Gastrocnemius medialis (tissue), 4 donors: ENCODE measurements around the gene C22orf23. TPM values are rescaled to one million over a fixed set of nuclear protein-coding genes. Genes with fewer than 3 reads are reported as not detected.

Source experiments
- ATAC-seq, 2 donors: fragments of 150-250 bp; one replicate each; pipeline ENCODE4 v1.9.1; 2016
- DNase-seq, 2 donors: peaks; one replicate each; pipeline ENCODE4 v3.0.0-alpha.2; 2019
- H3K27ac ChIP-seq, 4 donors: fragments of 200-600 bp; sonication (generic); 1 replicate in 1 of 4; 2 replicates in 3 of 4; pipeline ENCODE4 v1.5.1; 2016 to 2018; ENCODE audit warnings: mild to moderate bottlenecking in 2 of 4, moderate library complexity in 1 of 4
- H3K27me3 ChIP-seq, 3 donors: fragments of 200-600 bp; sonication (generic) in 2 of 3; 1 replicate in 1 of 3; 2 replicates in 2 of 3; pipeline versions ENCODE4 v1.5.1 to v1.6.0; 2016 to 2019; ENCODE audit warnings: mild to moderate bottlenecking in 1 of 3, moderate library complexity in 1 of 3
- H3K36me3 ChIP-seq, 2 donors: fragments of 200-600 bp; sonication (generic) in 1 of 2; one replicate each; pipeline ENCODE4 v1.5.1; 2017 to 2018
- H3K4me1 ChIP-seq, 2 donors: fragments of 200-600 bp; sonication (generic) in 1 of 2; one replicate each; pipeline ENCODE4 v1.5.1; 2016 to 2017; ENCODE audit warnings: mild to moderate bottlenecking in 2 of 2
- H3K4me3 ChIP-seq, 4 donors: fragments of 200-600 bp; sonication (generic) in 3 of 4; 1 replicate in 1 of 4; 2 replicates in 3 of 4; pipeline ENCODE4 v1.5.1; 2016 to 2019; ENCODE audit warnings: mild to moderate bottlenecking in 2 of 4
- H3K9me3 ChIP-seq, 3 donors: fragments of 200-600 bp; sonication (generic) in 2 of 3; 1 replicate in 1 of 3; 2 replicates in 2 of 3; pipeline ENCODE4 v1.5.1; 2016 to 2019
- POLR2A ChIP-seq, 2 donors: fragments of 450-650 bp; IDR thresholded peaks; one replicate each; pipeline ENCODE4 v1.6.1; 2017; ENCODE audit warnings: antibody characterized with exemption in 2 of 2, mild to moderate bottlenecking in 2 of 2, moderate library complexity in 2 of 2
- in situ Hi-C, 4 donors: fragments of 200-750 bp; cut with MboI; loops; one replicate each; pipeline versions ENCODE4 v1.15.0 to v1.8.0; 2017; ENCODE audit warnings: low sequenced_read_pairs in 4 of 4
- intact Hi-C: fragments of 100-400 bp; cut with DNase I; formaldehyde crosslinking; loops from one replicate; pipeline ENCODE4 v1.15.1; 2023; ENCODE audit warnings: low total_unique reads
- total RNA-seq, 4 donors: library from RNA; depleted of rRNA; stranded (reverse); fragments of >200 nt; gene quantifications; one replicate each; pipeline versions ENCODE4 v1.1.0 to v1.2.3, GENCODE V29; 2016
- TF ChIP-seq, protein P1 (sequence below), 5 experiments: fragments of 450-650 bp in 3 of 5; fragments of 200-600 bp in 2 of 5; sonication (generic) in 2 of 5; IDR thresholded peaks in 4 of 5; conservative IDR thresholded peaks in 1 of 5; 1 replicate in 4 of 5; 2 replicates in 1 of 5; pipeline ENCODE4 v1.5.1; 2016 to 2019; ENCODE audit warnings: antibody characterized with exemption in 5 of 5, mild to moderate bottlenecking in 3 of 5, moderate library complexity in 3 of 5

The C22orf23 gene
- total RNA-seq, 4 donors from 2014 or later: 0.20 to 1.1 (median 0.35) TPM; not detected in 1

GRCh38 chr22:37925767-37926166 is 27.6 kb downstream of the C22orf23 start:
- no peak overlapping the region for H3K4me3 ChIP-seq
- H3K9me3 ChIP-seq: no peaks in the 10 kb centered on the region
- in situ Hi-C loops (no loop called here), intact Hi-C loops (no loop called here)
- H3K27me3 ChIP-seq: no peaks in the 10 kb centered on the region
- peaks cover 0 to 44% of the 10 kb centered on the region in 2 donors for H3K36me3 ChIP-seq
- H3K4me1 ChIP-seq: no peaks in the 10 kb centered on the region
- DNase-seq: no peak
- H3K27ac ChIP-seq: no peak overlapping the region
- ATAC-seq: no peak
- no peak for TF ChIP-seq POLR2A (IDR thresholded peaks at IDR 0.05)
- TF ChIP-seq, protein P1, sequence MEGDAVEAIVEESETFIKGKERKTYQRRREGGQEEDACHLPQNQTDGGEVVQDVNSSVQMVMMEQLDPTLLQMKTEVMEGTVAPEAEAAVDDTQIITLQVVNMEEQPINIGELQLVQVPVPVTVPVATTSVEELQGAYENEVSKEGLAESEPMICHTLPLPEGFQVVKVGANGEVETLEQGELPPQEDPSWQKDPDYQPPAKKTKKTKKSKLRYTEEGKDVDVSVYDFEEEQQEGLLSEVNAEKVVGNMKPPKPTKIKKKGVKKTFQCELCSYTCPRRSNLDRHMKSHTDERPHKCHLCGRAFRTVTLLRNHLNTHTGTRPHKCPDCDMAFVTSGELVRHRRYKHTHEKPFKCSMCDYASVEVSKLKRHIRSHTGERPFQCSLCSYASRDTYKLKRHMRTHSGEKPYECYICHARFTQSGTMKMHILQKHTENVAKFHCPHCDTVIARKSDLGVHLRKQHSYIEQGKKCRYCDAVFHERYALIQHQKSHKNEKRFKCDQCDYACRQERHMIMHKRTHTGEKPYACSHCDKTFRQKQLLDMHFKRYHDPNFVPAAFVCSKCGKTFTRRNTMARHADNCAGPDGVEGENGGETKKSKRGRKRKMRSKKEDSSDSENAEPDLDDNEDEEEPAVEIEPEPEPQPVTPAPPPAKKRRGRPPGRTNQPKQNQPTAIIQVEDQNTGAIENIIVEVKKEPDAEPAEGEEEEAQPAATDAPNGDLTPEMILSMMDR (IDR thresholded peaks at IDR 0.05 in 4 of 5, conservative IDR thresholded peaks at IDR 0.05 in 1 of 5): no peak

- no peak for DNase-seq
- in situ Hi-C loops: no loop called here
- Histone ChIP-seq H3K9me3 (no peaks in the 10 kb centered on the region), H3K27me3 (no peaks in the 10 kb centered on the region), H3K27ac (no peak overlapping the region), H3K4me3 (no peak overlapping the region), H3K4me1 (no peaks in the 10 kb centered on the region), H3K36me3 (peaks cover 0 to 45% of the 10 kb centered on the region in 2 donors)
- no peak for ATAC-seq
- no peak for TF ChIP-seq POLR2A (IDR thresholded peaks at IDR 0.05)
- TF ChIP-seq, protein P1 (IDR thresholded peaks at IDR 0.05 in 4 of 5, conservative IDR thresholded peaks at IDR 0.05 in 1 of 5): no peak
- intact Hi-C loops: no loop called here
These were observed 28.1 kb downstream of the C22orf23 start for GRCh38 chr22:37925330-37925729.

DNA sequence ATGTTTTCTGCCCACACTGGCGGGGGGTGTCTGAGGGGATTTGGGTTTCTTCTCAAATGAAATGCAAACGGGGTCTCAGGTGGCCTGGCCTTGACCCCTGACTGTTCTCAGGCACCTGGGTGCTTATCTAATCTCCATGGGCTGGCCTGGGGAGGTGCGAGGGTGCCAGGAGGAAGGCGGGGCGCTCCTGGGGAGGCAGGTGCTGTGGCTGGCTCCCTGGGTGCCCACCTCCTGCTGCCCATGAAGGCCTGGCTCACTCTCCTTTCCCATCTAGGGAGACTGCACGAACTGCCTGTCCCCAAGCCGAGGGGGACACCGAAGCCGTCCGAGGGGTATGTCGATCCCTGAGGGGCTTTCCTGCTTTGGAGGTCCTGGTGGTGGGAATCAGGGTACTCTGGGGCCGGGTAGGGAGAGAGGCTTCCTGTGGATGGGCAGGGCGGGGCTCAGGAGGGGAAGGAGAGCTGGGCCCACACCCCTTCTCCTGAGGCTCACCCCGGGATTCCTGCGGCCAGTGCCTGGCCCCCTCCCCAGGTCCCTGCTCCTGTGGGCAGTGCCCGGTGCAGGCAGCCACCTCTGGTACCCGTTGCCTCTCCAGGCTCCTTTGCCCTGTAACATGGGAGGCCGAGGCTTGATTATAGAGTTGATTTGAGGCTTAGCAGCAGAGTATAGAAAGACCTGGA is 28.9 kb downstream of the C22orf23 start:
- Histone ChIP-seq H3K4me1 (no peaks in the 10 kb centered on the region), H3K27ac (no peak overlapping the region), H3K36me3 (peaks cover 0 to 53% of the 10 kb centered on the region in 2 donors), H3K4me3 (no peak overlapping the region), H3K27me3 (no peaks in the 10 kb centered on the region), H3K9me3 (no peaks in the 10 kb centered on the region)
- no peak for ATAC-seq
- in situ Hi-C loops (no loop called here), intact Hi-C loops (no loop called here)
- DNase-seq: no peak
- TF ChIP-seq POLR2A (IDR thresholded peaks at IDR 0.05): no peak
- TF ChIP-seq, protein P1 (IDR thresholded peaks at IDR 0.05 in 4 of 5, conservative IDR thresholded peaks at IDR 0.05 in 1 of 5): no peak

DNA sequence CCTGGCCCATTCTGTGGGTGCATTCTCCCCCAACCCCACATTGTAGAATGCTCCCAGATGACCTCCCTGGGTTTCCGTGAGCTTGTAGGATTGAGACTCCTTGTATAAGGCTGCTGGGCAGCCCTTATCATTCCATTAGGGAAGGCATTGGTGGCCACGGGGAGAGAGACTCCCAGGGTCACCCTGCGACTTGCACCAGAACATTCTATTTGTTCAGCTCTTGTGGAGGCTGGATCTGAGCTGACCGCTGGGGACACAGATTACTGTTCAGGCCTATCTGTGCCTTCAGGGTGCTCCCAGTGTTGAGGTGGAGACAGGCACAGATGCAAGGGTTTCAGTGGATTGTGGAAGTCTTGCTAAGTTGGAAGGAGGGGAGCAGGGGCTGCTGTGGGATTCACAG is 29.5 kb downstream of the C22orf23 start:
- TF ChIP-seq, protein P1 (IDR thresholded peaks at IDR 0.05 in 4 of 5, conservative IDR thresholded peaks at IDR 0.05 in 1 of 5): no peak
- TF ChIP-seq POLR2A (IDR thresholded peaks at IDR 0.05): no peak
- Histone ChIP-seq H3K9me3 (no peaks in the 10 kb centered on the region), H3K27me3 (no peaks in the 10 kb centered on the region), H3K27ac (no peak overlapping the region), H3K36me3 (peaks cover 0 to 53% of the 10 kb centered on the region in 2 donors), H3K4me3 (no peak overlapping the region), H3K4me1 (no peaks in the 10 kb centered on the region)
- in situ Hi-C loops: no loop called here
- intact Hi-C loops: no loop called here
- ATAC-seq: no peak
- DNase-seq: no peak

GRCh38 chr22:37922191-37922590 is 31.2 kb downstream of the C22orf23 start:
- Histone ChIP-seq H3K4me1 (no peaks in the 10 kb centered on the region), H3K9me3 (no peaks in the 10 kb centered on the region), H3K27me3 (no peaks in the 10 kb centered on the region), H3K4me3 (no peak overlapping the region), H3K36me3 (peaks cover 0 to 44% of the 10 kb centered on the region in 2 donors), H3K27ac (no peak overlapping the region)
- no peak for DNase-seq
- no peak for ATAC-seq
- TF ChIP-seq, protein P1 (IDR thresholded peaks at IDR 0.05 in 4 of 5, conservative IDR thresholded peaks at IDR 0.05 in 1 of 5): no peak
- no peak for TF ChIP-seq POLR2A (IDR thresholded peaks at IDR 0.05)
- in situ Hi-C loops (no loop called here), intact Hi-C loops (no loop called here)
